Stimulated activated CD4-positive, alpha-beta T cell treated with anti-CD3 and anti-CD28 coated beads, Interleukin-2, amount 100 ng/mL, for 48 hours (primary cell): Measurements from ENCODE around the gene CISH.

Source experiments
- DNase-seq, 2 donors: peaks; one replicate each; pipeline ENCODE4 v3.0.0-alpha.2; 2020

The CISH gene

GRCh38 chr3:50611464-50612233 is at the start of gene CISH:
TSS of gene CISH (minus strand) at chr3:50611774. CDS start at chr3:50611650, 124 bp downstream.
- DNase-seq = peak; percentile 97 to 98

- DNase-seq = no peak
These were observed 48.8 kb upstream of the CISH start for GRCh38 chr3:50660386-50660785.

GRCh38 chr3:50658831-50659230 is 47.3 kb upstream of the CISH start:
- no peak for DNase-seq

GRCh38 chr3:50658416-50658815 is 46.8 kb upstream of the CISH start:
- DNase-seq = no peak

GRCh38 chr3:50657816-50658215 is 46.2 kb upstream of the CISH start:
- DNase-seq = no peak

- DNase-seq = no peak
These were observed 45.8 kb upstream of the CISH start for GRCh38 chr3:50657407-50657806.

- no peak for DNase-seq
These were observed 45.0 kb upstream of the CISH start for GRCh38 chr3:50656417-50657195.

- DNase-seq = no peak
These were observed 43.6 kb upstream of the CISH start for GRCh38 chr3:50655009-50655830.

- no peak for DNase-seq
These were observed 42.5 kb upstream of the CISH start for GRCh38 chr3:50653937-50654595.

- peak; percentile 45 to 47 for DNase-seq
These were observed 41.1 kb upstream of the CISH start for GRCh38 chr3:50652709-50653108.

- DNase-seq = no peak
These were observed 40.5 kb upstream of the CISH start for GRCh38 chr3:50651920-50652529.

GRCh38 chr3:50651445-50651844 is 39.9 kb upstream of the CISH start:
- no peak for DNase-seq

- no peak for DNase-seq
These were observed 38.4 kb upstream of the CISH start for GRCh38 chr3:50650018-50650417.

- no peak for DNase-seq
These were observed 37.9 kb upstream of the CISH start for GRCh38 chr3:50649451-50649931.

- no peak for DNase-seq
These were observed 37.4 kb upstream of the CISH start for GRCh38 chr3:50648944-50649343.

GRCh38 chr3:50648313-50648712 is 36.7 kb upstream of the CISH start:
- DNase-seq = no peak

- DNase-seq = no peak
These were observed 33.8 kb upstream of the CISH start for GRCh38 chr3:50645378-50645777.

- DNase-seq = no peak
These were observed 33.0 kb upstream of the CISH start for GRCh38 chr3:50644561-50644960.

- DNase-seq = no peak
These were observed 30.8 kb upstream of the CISH start for GRCh38 chr3:50642382-50642781.

GRCh38 chr3:50639055-50639494 is 27.5 kb upstream of the CISH start:
- no peak for DNase-seq

- DNase-seq = no peak
These were observed 26.4 kb upstream of the CISH start for GRCh38 chr3:50637945-50638344.

GRCh38 chr3:50637011-50637410 is 25.4 kb upstream of the CISH start:
- no peak for DNase-seq
